Fibroblast of lung (primary cell): ENCODE results near the gene FIBP.

ENCODE experiments used
- EZH2 ChIP-seq: IDR thresholded peaks from 2 replicates; pipeline ENCODE4 v1.5.1; 2012; ENCODE audit warnings: low read length, control low read depth, mild to moderate bottlenecking; ENCODE audit errors: missing control alignments
- TF ChIP-seq, protein P1 (sequence below), 2 donors: IDR thresholded peaks in 1 of 2; conservative IDR thresholded peaks in 1 of 2; 1 replicate in 1 of 2; 2 replicates in 1 of 2; pipeline ENCODE4 v1.5.1; 2011 to 2012; ENCODE audit warnings: low read length in 2 of 2, control low read depth in 1 of 2, inconsistent platforms in 1 of 2, low read depth in 1 of 2, mild to moderate bottlenecking in 1 of 2

- TF ChIP-seq, protein P1, sequence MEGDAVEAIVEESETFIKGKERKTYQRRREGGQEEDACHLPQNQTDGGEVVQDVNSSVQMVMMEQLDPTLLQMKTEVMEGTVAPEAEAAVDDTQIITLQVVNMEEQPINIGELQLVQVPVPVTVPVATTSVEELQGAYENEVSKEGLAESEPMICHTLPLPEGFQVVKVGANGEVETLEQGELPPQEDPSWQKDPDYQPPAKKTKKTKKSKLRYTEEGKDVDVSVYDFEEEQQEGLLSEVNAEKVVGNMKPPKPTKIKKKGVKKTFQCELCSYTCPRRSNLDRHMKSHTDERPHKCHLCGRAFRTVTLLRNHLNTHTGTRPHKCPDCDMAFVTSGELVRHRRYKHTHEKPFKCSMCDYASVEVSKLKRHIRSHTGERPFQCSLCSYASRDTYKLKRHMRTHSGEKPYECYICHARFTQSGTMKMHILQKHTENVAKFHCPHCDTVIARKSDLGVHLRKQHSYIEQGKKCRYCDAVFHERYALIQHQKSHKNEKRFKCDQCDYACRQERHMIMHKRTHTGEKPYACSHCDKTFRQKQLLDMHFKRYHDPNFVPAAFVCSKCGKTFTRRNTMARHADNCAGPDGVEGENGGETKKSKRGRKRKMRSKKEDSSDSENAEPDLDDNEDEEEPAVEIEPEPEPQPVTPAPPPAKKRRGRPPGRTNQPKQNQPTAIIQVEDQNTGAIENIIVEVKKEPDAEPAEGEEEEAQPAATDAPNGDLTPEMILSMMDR (conservative IDR thresholded peaks at IDR 0.05 in 1 of 2, IDR thresholded peaks at IDR 0.05 in 1 of 2; ENCODE audit: low read depth in 1 of 2, low read length in 2 of 2): no peak
- no peak for TF ChIP-seq EZH2
Observed at GRCh38 chr11:65852508-65853245, 35.6 kb downstream of the FIBP start.
